IPS-18a (cell line): Measurements from ENCODE around the gene TNNC1.

Source experiments
- H3K27ac ChIP-seq: one replicate; pipeline ENCODE4 v1.5.1; 2013; ENCODE audit warnings: low read length
- H3K27me3 ChIP-seq: one replicate; pipeline ENCODE4 v1.6.1; 2013; ENCODE audit warnings: mild to moderate bottlenecking, low read length; ENCODE audit not compliant: control insufficient read depth, insufficient read depth
- H3K36me3 ChIP-seq: one replicate; pipeline ENCODE4 v1.6.1; 2013; ENCODE audit warnings: low read depth, low read length; ENCODE audit not compliant: control insufficient read depth
- H3K4me1 ChIP-seq: one replicate; pipeline ENCODE4 v1.6.1; 2013; ENCODE audit warnings: low read depth, low read length; ENCODE audit not compliant: control insufficient read depth
- H3K4me3 ChIP-seq: one replicate; pipeline ENCODE4 v1.5.1; 2013; ENCODE audit warnings: low read length
- H3K9ac ChIP-seq: one replicate; pipeline ENCODE4 v1.6.1; 2013; ENCODE audit warnings: mild to moderate bottlenecking, low read length, moderate library complexity
- H3K9me3 ChIP-seq: one replicate; pipeline ENCODE4 v1.6.1; 2013; ENCODE audit warnings: low read depth, low read length; ENCODE audit not compliant: control insufficient read depth

The TNNC1 gene

DNA sequence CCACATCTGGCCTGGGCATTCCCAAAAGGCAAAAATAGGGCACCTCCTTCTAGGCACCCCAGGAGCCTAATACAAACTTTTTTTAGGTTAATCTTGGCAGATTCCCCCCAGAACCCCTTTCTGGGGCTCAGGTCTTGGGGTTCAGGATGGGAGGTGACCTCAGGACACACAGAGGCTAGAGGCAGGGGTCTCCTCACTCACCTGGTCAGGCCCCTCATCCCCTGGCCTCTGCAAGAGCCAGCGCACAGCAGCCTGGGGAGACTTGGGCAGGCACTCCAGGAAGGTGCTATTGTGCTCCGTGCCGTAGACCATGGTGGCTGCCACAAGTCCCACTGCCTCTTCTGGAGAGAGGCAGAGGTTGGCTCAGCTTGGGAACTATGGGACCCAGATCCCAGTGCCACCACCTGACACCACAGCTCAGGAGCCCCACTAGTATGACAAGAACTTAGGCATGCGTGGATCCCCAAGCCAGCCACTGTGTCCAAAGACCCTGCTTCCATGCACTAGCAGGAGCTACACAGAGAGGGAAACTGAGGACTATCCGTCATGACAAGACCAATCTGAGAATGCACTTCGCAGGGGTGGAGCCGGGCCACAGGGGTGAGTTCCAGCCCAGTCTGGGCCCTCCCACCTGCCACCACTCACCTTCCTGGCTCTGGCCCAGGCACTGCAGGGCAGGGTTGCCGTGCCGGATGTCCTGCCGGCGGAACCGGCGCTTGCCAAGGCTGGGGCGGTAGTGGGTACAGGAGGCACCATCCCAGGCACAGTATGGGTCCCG is 16.3 kb downstream of the TNNC1 start:
- Histone ChIP-seq H3K27ac (no peak overlapping the region), H3K9me3 (no peaks in the 10 kb centered on the region)

DNA sequence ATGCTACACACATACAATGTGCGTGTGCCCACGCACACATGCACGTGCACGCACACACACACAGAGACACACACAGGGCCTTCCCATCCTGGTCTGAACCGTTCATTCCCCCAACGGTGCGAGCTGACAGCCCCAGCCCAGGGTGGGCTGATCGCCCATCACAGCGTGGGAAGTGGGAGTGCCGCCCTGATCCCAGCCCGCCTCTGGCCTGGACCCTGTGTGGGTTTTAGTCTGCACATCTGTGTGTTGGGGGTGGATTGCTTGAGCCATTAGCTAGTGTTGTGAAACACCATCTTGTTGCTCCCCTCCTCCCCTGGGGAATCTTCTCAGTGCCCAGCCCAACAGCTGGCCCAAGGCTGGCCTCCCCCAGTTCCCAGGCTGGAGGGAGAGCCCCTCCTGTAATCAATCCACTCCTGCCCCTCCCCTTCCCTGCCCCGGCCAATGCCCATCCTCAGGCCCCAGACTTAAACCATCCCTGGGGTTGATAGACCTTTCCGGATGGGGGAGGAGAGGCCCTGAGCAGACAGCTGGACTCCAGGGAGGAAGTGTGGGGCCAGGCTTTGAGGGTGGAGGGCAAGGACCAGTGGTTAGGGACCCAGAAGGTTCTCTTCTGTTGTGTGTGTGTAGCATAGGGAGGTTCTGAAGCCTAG is 17.2 kb downstream of the TNNC1 start:
- H3K27ac ChIP-seq, result no peak overlapping the region
- H3K9me3 ChIP-seq, result no peaks in the 10 kb centered on the region
- H3K9ac ChIP-seq, result no peak overlapping the region
- no peaks in the 10 kb centered on the region for H3K36me3 ChIP-seq
- no peaks in the 10 kb centered on the region for H3K27me3 ChIP-seq
- no peaks in the 10 kb centered on the region for H3K4me1 ChIP-seq
- H3K4me3 ChIP-seq, result no peak overlapping the region

More for the DNA sequence above, 16.3 kb downstream of the TNNC1 start:
- Histone ChIP-seq H3K4me1 (no peaks in the 10 kb centered on the region), H3K9ac (no peak overlapping the region), H3K27me3 (no peaks in the 10 kb centered on the region), H3K4me3 (no peak overlapping the region), H3K36me3 (no peaks in the 10 kb centered on the region)

DNA sequence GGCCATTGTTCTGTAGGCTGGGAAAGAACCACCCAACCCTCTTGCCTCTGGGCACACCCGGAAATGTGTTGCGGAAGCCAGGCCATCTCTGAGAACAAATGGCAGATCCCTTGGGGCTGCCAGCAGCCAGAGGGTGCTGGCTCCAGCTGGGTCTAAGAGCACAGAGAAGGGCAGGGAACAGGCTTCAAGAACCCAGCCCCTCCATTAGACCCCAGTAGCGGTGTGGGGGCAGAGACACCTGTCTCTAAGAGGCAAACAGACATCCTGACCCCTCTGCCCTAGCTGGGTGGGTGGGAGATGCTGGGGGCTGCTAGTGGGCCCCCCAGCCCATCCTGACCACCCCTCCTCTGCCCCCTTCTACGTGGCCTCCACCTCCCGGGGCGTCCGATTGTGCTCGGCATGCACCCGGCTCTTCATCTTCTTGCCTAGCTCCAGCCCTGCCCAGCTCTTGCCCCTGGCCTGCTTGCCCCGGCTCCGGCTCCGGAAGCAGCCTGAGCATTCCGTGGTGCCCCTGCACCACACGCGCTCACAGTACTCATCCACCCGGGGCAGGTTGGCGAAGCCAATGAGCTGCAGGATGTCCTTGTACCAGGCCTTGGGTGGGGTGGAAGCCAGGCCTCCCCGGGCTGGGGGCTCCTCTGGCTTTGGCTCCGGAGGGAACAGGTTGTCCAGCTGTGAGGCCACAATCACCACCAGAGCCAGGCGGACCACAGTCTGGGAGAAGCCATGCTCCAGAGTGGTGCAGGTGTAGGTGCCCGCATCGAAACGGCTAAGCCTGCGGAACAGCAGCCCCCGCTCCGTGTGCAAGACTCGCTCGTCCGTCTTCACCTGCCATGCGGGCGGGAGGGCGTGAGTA is 18.4 kb downstream of the TNNC1 start:
- no peak overlapping the region for H3K9ac ChIP-seq
- no peaks in the 10 kb centered on the region for H3K27me3 ChIP-seq
- no peak overlapping the region for H3K27ac ChIP-seq
- H3K4me1 ChIP-seq, result no peaks in the 10 kb centered on the region
- H3K36me3 ChIP-seq, result no peaks in the 10 kb centered on the region
- H3K4me3 ChIP-seq, result no peak overlapping the region
- no peaks in the 10 kb centered on the region for H3K9me3 ChIP-seq

DNA sequence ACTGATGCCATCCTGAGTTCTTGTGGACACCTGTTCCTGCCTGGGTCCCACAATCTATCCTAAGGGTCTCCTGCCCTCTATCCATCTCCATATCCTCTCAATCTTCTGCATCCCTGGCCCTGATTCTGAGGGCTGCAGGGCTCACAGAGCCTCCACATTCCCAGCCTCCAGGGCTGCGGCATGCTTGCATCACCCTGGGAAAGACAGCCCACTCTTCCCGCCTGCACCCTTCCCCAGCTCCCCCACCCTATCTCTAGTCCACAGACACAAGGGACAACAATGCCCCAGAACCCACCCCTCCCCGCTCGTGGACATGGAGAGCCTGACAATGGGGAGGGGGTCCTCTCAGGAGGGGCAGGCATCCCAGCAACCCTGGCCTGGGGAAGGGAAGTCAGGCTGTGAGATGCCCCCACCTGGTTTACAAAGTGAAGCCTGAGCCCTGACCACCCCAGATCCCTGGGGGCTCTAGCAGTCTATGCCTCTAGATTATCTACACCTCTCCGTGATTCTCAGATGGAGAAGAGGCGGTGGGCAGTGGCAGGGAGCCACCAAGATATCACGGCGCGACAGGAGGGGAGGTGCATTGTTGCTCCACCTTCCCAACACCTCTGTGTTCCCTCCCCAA is 19.2 kb downstream of the TNNC1 start:
- Histone ChIP-seq H3K9ac (no peak overlapping the region), H3K4me1 (no peaks in the 10 kb centered on the region), H3K4me3 (no peak overlapping the region), H3K27me3 (no peaks in the 10 kb centered on the region), H3K27ac (no peak overlapping the region), H3K36me3 (no peaks in the 10 kb centered on the region), H3K9me3 (no peaks in the 10 kb centered on the region)

DNA sequence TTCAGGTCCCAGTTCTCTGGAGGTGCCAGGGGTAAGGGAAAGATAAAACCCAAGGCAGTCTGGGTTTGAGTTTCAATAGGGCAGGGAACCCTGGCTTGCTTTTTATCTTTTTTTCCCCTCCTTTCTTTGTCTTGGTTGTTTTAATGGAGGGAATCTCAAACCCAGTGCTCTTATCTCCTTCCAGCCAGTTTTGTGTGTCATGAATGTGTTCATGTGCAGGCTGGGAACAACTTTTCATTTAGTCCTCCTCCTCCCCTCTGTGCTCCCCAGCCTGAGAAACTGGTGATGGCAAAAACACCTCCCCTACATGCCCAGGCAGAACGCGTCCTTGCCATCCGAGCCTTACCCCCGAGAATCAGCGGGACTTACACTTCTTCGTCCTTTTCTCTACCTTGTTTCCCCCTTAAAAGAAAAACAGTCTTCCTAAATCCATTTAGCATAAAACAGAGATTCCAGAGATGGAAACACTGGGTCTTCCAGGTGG is 19.8 kb downstream of the TNNC1 start:
- Histone ChIP-seq H3K9me3 (no peaks in the 10 kb centered on the region), H3K4me3 (no peak overlapping the region), H3K27me3 (no peaks in the 10 kb centered on the region), H3K27ac (no peak overlapping the region), H3K9ac (no peak overlapping the region), H3K4me1 (no peaks in the 10 kb centered on the region), H3K36me3 (no peaks in the 10 kb centered on the region)

DNA sequence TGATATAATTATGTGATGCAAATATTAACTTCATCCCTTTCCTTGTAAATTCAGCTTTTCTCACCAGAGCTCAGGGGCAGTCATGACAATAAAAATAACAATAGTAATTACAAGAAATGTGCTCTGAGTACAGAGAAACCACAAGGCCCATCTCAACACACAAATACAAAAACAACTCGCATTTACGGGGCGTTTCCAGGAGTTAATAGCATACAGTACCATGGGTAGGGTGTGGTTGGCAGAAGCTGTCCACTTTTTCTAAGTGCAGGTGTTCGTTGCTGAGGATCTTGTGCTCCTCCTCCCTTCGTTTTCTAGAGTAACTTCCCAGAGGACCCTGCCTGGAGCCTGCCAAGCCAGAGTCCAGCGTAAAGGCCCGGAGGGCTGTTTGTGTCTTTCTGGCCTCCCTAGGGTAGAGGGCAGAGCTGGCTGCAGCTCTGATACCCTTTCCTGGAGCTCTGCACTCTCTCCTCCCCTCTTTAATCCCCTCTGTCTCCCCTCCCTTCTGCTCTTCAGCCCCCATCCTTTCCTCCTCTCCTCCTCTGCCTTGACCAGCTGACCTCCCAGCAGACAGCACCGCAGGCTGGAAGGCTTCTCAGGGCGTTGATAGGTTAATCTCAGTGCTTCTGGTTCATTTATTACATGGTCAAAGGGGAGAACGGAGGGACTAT is 20.4 kb downstream of the TNNC1 start:
- Histone ChIP-seq H3K9ac (no peak overlapping the region), H3K4me3 (no peak overlapping the region), H3K36me3 (no peaks in the 10 kb centered on the region), H3K4me1 (no peaks in the 10 kb centered on the region), H3K27ac (no peak overlapping the region), H3K27me3 (no peaks in the 10 kb centered on the region), H3K9me3 (no peaks in the 10 kb centered on the region)

DNA sequence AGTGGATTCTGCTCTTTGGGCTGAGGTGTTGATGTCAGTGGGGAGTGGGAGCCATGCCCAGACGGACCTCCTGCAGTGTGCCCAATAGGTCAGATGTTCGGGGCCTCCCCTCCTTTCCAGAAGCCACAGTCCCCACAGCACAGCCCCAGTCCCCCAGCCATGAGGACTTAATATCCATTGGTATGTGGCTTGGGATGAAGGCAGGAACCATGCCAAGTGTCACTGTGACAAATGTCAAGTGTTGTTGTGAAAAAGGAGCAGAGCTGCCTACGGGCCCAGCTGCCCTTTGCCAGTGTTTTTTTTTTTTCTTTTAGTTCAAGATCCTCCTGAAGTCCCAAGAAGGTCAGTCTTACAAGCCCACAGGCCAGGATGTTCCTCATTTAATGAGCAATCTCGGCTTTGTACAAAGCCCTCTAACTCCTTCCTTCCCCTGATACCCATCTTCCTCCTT is 21.1 kb downstream of the TNNC1 start:
- Histone ChIP-seq H3K27ac (no peak overlapping the region), H3K9ac (no peak overlapping the region), H3K4me1 (no peaks in the 10 kb centered on the region), H3K27me3 (no peaks in the 10 kb centered on the region), H3K36me3 (no peaks in the 10 kb centered on the region), H3K9me3 (no peaks in the 10 kb centered on the region), H3K4me3 (no peak overlapping the region)

DNA sequence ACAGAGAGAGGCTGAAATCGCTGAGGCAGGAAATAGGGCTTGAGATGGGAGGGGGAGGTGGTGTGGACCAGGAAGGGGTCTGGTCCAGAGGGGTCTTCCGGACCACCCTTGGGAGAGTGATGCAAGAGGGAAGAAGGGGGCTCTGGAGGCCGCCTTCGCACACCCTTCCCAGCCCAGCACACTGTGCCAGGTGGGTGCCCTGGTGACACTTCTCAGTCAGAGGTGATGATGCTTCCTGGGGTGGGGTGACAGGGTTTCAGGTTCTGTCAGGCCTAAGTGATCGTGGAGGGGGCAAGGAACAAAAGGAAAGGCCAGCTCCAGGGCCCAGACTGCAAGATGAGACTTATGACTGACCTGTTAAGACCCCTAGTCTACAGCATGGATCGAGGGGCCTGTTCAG is 21.6 kb downstream of the TNNC1 start:
- no peak overlapping the region for H3K9ac ChIP-seq
- H3K36me3 ChIP-seq, result no peaks in the 10 kb centered on the region
- H3K4me1 ChIP-seq, result no peaks in the 10 kb centered on the region
- H3K27me3 ChIP-seq, result no peaks in the 10 kb centered on the region
- no peak overlapping the region for H3K27ac ChIP-seq
- no peaks in the 10 kb centered on the region for H3K9me3 ChIP-seq
- H3K4me3 ChIP-seq, result no peak overlapping the region

DNA sequence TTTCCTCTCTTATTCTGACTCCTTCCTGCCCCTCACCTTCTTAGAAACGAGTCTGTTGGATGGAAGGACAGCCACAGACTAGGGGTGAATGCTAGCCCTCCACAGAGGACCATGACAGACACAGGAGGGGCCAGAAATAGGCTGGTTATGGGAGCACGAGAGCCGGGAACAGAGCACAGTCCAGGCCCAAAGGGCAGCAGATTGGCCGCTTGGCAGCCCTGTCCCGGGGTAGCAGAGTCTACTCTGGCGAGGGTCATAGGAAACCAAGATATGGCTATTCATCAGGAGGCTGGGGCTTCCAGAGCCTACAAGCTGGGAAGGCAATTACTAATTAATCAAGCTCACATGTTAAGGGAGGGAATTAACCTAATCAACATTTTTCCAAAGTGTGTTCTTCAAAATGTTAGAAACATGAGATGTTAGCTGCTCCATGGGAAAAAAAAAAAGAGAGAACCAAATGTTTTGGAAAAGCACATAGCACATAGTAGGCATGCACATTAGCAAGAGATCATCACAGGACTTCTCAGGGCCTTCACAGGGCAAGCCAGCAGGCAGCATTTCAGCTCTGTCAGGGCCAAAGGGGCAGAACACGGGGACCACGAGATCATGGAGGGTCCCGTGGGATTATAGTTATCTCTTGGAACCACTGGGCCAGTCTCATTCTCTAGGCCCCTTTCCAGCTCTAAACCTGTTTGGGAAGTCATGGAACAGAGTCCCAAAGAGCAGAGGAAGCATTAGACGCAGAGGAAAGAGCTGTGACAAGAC is 22.2 kb downstream of the TNNC1 start:
- H3K4me1 ChIP-seq, result no peaks in the 10 kb centered on the region
- H3K36me3 ChIP-seq, result no peaks in the 10 kb centered on the region
- no peak overlapping the region for H3K9ac ChIP-seq
- H3K27ac ChIP-seq, result no peak overlapping the region
- no peak overlapping the region for H3K4me3 ChIP-seq
- H3K27me3 ChIP-seq, result no peaks in the 10 kb centered on the region
- no peaks in the 10 kb centered on the region for H3K9me3 ChIP-seq

DNA sequence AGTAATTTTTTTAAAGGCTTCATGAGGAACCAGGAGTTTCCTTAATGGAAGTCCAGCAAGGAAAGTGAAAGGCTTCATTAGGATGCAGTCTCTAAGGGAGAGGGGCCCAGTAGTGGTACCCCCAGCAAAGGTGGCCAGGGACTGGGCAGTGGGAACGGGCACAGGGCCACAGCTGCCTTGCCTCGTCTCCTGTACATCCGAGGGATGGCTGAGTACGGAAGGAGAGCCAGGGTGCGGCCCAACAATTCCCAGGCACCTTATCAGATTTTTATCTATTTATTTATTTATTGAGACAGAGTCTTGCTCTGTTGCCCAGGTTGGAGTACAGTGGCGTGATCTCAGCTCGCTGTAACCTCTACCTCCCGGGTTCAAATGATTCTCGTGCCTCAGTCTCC is 23.4 kb downstream of the TNNC1 start:
- no peaks in the 10 kb centered on the region for H3K36me3 ChIP-seq
- no peak overlapping the region for H3K27ac ChIP-seq
- H3K27me3 ChIP-seq, result no peaks in the 10 kb centered on the region
- H3K4me3 ChIP-seq, result no peak overlapping the region
- no peak overlapping the region for H3K9ac ChIP-seq
- no peaks in the 10 kb centered on the region for H3K4me1 ChIP-seq
- no peaks in the 10 kb centered on the region for H3K9me3 ChIP-seq
